ENCODE data around the gene ALDH7A1. TPM values are rescaled to one million over a fixed set of nuclear protein-coding genes. Genes with fewer than 3 reads are reported as not detected.

ALDH7A1 gene
- total and polyA plus RNA-seq, 7 donors, result 16.0 to 37.0 (median 22.2) TPM

DNA sequence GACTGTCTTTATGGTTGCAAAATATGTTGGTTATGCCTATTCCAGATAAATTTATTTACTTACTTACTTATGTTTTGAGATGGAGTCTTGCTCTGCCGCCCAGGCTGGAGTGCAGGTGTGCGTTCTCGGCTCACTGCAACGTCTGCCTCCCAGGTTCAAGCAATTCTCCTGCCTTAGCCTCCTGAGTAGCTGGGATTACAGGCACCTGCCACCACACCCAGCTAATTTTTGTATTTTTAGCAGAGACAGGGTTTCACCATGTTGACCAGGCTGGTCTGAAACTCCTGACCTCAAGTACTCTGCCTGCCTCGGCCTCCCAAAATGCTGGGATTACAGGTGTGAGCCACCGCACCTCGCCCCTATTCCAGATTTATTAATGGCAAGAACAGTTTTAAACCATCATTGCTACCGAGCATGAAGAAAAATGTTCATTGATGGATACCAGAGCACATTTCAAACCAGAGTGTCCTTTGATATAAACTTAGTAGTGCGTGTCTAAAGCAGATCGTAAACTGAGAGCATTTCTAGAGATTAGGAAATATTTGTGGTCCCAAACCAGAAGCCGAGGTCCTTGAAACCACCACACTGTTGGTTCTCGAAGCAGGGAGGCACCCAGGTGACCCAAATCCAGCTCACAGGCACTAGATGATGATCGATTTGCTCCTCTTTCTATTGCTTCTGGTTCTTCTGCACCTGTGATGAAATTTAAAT, 86.6 kb downstream of the ALDH7A1 start:
- peak overlapping the region; percentile 58 to 74 (median 59) for H3K27ac ChIP-seq
- no peaks in the 10 kb centered on the region for H3K27me3 ChIP-seq
- no peaks in the 10 kb centered on the region for H3K9me3 ChIP-seq
- no peaks in the 10 kb centered on the region for H3K36me3 ChIP-seq
- DNase-seq, result no peak
- peaks cover 0 to 8% (median 4%) of the 10 kb centered on the region in 4 donors for H3K4me1 ChIP-seq
- no peak for TF ChIP-seq POLR2AphosphoS5 (IDR thresholded peaks at IDR 0.05)
- TF ChIP-seq, protein P1, sequence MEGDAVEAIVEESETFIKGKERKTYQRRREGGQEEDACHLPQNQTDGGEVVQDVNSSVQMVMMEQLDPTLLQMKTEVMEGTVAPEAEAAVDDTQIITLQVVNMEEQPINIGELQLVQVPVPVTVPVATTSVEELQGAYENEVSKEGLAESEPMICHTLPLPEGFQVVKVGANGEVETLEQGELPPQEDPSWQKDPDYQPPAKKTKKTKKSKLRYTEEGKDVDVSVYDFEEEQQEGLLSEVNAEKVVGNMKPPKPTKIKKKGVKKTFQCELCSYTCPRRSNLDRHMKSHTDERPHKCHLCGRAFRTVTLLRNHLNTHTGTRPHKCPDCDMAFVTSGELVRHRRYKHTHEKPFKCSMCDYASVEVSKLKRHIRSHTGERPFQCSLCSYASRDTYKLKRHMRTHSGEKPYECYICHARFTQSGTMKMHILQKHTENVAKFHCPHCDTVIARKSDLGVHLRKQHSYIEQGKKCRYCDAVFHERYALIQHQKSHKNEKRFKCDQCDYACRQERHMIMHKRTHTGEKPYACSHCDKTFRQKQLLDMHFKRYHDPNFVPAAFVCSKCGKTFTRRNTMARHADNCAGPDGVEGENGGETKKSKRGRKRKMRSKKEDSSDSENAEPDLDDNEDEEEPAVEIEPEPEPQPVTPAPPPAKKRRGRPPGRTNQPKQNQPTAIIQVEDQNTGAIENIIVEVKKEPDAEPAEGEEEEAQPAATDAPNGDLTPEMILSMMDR (IDR thresholded peaks at IDR 0.05), result no peak
- TF ChIP-seq EP300 (IDR thresholded peaks at IDR 0.05), result no peak
- TF ChIP-seq POLR2A (IDR thresholded peaks at IDR 0.05), result no peak
- no peak overlapping the region for H3K4me3 ChIP-seq
- intact Hi-C loops (cut with DNase I), result no loop called here
- WGBS, 2 donors, result 79 to 86% methylated on average over 13 of the region's 13 CpGs

DNA sequence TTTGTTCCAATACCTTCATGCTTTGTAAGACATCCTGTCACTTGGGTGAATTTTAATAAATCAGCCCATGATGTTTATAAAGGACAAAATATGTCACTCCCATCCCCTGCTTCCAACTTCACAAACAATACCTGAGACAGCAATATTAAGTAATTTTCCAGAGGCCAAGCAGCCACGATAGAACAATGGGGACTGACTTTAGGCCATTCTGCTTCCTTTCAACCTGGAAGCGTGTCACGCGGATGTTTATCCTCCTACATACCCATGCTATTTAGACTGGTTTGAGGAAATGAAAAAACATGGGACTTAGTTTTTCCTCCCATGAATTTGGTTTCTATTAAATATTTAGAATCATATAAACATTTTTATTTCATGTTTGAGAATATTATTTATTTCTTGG, 88.9 kb downstream of the ALDH7A1 start:
- 86 to 89% methylated on average over 4 of the region's 4 CpGs for WGBS, 2 donors
- peaks cover 0 to 8% (median 4%) of the 10 kb centered on the region in 4 donors for H3K4me1 ChIP-seq
- H3K36me3 ChIP-seq, result no peaks in the 10 kb centered on the region
- no peak for DNase-seq
- H3K4me3 ChIP-seq, result no peak overlapping the region
- no peaks in the 10 kb centered on the region for H3K27me3 ChIP-seq
- intact Hi-C loops (cut with DNase I), result no loop called here
- no peak overlapping the region for H3K27ac ChIP-seq
- TF ChIP-seq POLR2A (IDR thresholded peaks at IDR 0.05), result no peak
- no peak for TF ChIP-seq POLR2AphosphoS5 (IDR thresholded peaks at IDR 0.05)
- TF ChIP-seq, protein P1 (IDR thresholded peaks at IDR 0.05), result no peak
- TF ChIP-seq EP300 (IDR thresholded peaks at IDR 0.05), result no peak
- no peaks in the 10 kb centered on the region for H3K9me3 ChIP-seq

DNA sequence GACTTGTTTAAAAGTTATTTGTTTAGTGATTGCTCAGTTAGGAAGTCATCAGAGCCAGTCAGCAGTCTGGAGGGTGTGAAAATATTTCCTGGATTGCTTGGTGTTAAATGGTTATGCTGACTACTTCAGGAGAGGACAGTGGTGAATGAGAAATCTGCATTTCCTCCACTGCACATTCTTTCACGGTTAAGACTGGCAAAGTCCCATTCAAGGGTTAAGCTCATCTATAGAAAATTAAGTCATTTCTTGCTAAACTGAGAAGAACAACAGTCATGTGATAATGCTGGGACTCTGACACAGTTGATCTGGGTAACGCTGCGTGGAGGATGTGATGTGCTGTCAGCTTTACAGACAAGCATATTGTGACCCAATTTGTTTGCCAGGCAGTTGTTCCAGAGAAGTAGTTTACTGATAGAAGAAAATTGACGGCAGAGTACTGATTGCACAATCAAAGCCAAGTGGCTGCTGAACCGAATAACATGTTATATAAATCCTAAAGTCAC, 91.4 kb downstream of the ALDH7A1 start:
- Histone ChIP-seq H3K4me1 (peaks cover 0 to 13% (median 4%) of the 10 kb centered on the region in 4 donors), H3K36me3 (no peaks in the 10 kb centered on the region), H3K27me3 (no peaks in the 10 kb centered on the region), H3K4me3 (no peak overlapping the region), H3K27ac (peak overlapping the region; percentile 31 to 51 (median 44)), H3K9me3 (no peaks in the 10 kb centered on the region)
- peak; percentile 77 for DNase-seq
- TF ChIP-seq POLR2AphosphoS5 (IDR thresholded peaks at IDR 0.05) (peak in 2 of 4 donors; percentile 34 to 44), POLR2A (IDR thresholded peaks at IDR 0.05) (no peak), EP300 (IDR thresholded peaks at IDR 0.05) (peak in 3 of 4 donors; percentile 11 to 40 (median 17))
- intact Hi-C loops (cut with DNase I), result no loop called here
- WGBS, 2 donors, result 21 to 45% methylated on average over 5 of the region's 5 CpGs

DNA sequence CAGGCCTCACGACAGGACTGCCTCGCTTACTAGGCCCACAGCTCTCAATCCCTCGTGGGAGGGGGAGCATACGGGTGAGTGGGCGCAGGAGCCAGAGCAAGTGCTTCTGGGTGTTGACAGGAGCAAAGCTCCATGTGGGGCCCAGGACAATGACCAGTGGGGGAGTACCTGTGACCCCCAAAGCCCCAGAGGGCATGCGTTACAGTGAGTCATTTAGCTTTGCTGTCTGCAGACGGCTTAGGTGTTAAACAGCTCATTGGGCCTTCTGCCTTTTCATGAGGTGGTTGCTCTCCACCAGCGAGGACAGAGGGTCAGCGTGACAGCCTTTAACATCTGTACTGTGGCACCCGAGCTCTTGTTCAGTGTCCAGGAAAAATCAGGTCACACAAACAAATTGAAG, 93.6 kb downstream of the ALDH7A1 start:
- no peak for DNase-seq
- Histone ChIP-seq H3K4me1 (peaks cover 0 to 8% (median 0%) of the 10 kb centered on the region in 4 donors), H3K27me3 (no peaks in the 10 kb centered on the region), H3K4me3 (no peak overlapping the region), H3K36me3 (no peaks in the 10 kb centered on the region), H3K9me3 (no peaks in the 10 kb centered on the region), H3K27ac (no peak overlapping the region)
- TF ChIP-seq EP300 (IDR thresholded peaks at IDR 0.05), result no peak
- TF ChIP-seq POLR2AphosphoS5 (IDR thresholded peaks at IDR 0.05), result no peak
- no peak for TF ChIP-seq POLR2A (IDR thresholded peaks at IDR 0.05)
- TF ChIP-seq, protein P1 (IDR thresholded peaks at IDR 0.05), result no peak
- 93 to 96% methylated on average over 10 of the region's 10 CpGs for WGBS, 2 donors
- intact Hi-C loops (cut with DNase I), result no loop called here

DNA sequence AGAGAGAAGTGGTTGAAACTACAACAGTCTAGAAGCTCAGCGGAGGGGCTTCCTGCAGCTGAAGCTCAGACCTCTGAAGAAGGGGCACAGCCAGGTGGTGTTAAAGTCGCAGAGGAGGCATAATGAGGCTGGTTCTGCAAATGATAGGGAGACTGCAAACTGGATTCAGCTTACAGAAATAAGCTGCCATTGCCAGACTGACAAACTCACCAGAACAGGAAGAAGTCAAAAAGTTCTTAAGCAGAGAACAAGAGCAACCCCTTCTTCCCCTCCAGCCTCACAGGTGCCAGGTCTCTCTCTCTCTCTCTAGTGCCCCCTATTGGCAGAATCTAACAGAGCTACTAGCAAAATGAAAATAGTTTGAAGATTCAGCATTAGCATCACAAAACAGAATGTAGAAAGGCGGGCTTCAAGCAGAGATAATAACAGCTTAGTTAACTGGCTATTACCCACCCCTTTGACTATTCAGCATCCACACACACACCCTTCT, 95.1 kb downstream of the ALDH7A1 start:
- no peaks in the 10 kb centered on the region for H3K27me3 ChIP-seq
- intact Hi-C loops (cut with DNase I), result no loop called here
- TF ChIP-seq, protein P1 (IDR thresholded peaks at IDR 0.05), result no peak
- TF ChIP-seq POLR2A (IDR thresholded peaks at IDR 0.05) (no peak), POLR2AphosphoS5 (IDR thresholded peaks at IDR 0.05) (no peak), EP300 (IDR thresholded peaks at IDR 0.05) (no peak)
- H3K36me3 ChIP-seq, result no peaks in the 10 kb centered on the region
- peaks cover 0 to 8% (median 0%) of the 10 kb centered on the region in 4 donors for H3K4me1 ChIP-seq
- no peak overlapping the region for H3K4me3 ChIP-seq
- DNase-seq, result no peak
- H3K9me3 ChIP-seq, result no peaks in the 10 kb centered on the region
- WGBS, 2 donors, result 83 to 90% methylated on average over 3 of the region's 3 CpGs
- H3K27ac ChIP-seq, result no peak overlapping the region
